ENCODE data around the gene CRISPLD2. TPM values are rescaled to one million over a fixed set of nuclear protein-coding genes. Genes with fewer than 3 reads are reported as not detected.

CRISPLD2 gene
- total RNA-seq, 2 experiments from 2014 or later = 0.47 to 0.99 TPM

DNA sequence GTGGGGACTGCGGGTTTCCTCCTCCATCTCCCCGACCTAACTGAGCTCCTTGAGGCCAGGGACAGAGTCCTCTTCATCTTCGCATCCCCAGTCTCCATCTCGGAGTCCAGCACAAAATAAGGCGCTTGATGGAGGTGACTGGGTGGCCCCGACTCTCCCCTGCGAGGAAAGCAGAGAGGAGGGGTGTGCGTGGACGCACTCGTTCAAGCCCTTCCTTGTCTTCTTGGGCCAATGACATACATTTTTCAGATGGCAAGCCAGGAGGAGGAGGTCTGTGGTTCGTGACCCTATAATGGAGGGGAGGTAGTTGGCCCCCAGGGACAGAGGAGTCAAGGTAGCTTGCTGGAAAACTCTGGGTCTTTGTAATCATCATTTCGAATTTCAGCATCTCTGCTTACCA is 17.2 kb downstream of the CRISPLD2 start:
- Histone ChIP-seq H3K4me2 (ENCODE audit: low read length) (no peak overlapping the region), H4K20me1 (ENCODE audit: insufficient read depth, low read length) (no peaks in the 10 kb centered on the region), H3K4me3 (ENCODE audit: low read depth, low read length, poor library complexity, severe bottlenecking) (no peak overlapping the region), H3K4me1 (ENCODE audit: insufficient read depth, low read length, poor library complexity, severe bottlenecking) (no peaks in the 10 kb centered on the region), H3K9me3 (ENCODE audit: low read length) (no peaks in the 10 kb centered on the region), H3K36me3 (ENCODE audit: insufficient read depth, low read length) (no peaks in the 10 kb centered on the region), H3K9me2 (ENCODE audit: insufficient read depth, low read length) (no peaks in the 10 kb centered on the region), H2AFZ (ENCODE audit: low read length) (no peak overlapping the region), H3K79me2 (ENCODE audit: insufficient read depth, low read depth, low read length) (no peaks in the 10 kb centered on the region), H3K27ac (ENCODE audit: low read depth, low read length, poor library complexity, severe bottlenecking) (no peak overlapping the region)
- POLR2A ChIA-PET = no interaction called here
- BruUV-seq (replicated peaks) = no TSS peak
- DNase-seq (ENCODE audit: low spot score) = no peak
- CTCF ChIA-PET (ENCODE audit: unreplicated experiment) = no interaction called here
- TF ChIP-seq, protein P1, sequence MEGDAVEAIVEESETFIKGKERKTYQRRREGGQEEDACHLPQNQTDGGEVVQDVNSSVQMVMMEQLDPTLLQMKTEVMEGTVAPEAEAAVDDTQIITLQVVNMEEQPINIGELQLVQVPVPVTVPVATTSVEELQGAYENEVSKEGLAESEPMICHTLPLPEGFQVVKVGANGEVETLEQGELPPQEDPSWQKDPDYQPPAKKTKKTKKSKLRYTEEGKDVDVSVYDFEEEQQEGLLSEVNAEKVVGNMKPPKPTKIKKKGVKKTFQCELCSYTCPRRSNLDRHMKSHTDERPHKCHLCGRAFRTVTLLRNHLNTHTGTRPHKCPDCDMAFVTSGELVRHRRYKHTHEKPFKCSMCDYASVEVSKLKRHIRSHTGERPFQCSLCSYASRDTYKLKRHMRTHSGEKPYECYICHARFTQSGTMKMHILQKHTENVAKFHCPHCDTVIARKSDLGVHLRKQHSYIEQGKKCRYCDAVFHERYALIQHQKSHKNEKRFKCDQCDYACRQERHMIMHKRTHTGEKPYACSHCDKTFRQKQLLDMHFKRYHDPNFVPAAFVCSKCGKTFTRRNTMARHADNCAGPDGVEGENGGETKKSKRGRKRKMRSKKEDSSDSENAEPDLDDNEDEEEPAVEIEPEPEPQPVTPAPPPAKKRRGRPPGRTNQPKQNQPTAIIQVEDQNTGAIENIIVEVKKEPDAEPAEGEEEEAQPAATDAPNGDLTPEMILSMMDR (conservative IDR thresholded peaks at IDR 0.05; ENCODE audit: low read length) = no peak
- no peak for TF ChIP-seq EZH2phosphoT487 (IDR thresholded peaks at IDR 0.05; ENCODE audit: borderline replicate concordance, low read depth, low read length)
- intact Hi-C loops (cut with micrococcal nuclease; ENCODE audit: unreplicated experiment) = no loop called here

DNA sequence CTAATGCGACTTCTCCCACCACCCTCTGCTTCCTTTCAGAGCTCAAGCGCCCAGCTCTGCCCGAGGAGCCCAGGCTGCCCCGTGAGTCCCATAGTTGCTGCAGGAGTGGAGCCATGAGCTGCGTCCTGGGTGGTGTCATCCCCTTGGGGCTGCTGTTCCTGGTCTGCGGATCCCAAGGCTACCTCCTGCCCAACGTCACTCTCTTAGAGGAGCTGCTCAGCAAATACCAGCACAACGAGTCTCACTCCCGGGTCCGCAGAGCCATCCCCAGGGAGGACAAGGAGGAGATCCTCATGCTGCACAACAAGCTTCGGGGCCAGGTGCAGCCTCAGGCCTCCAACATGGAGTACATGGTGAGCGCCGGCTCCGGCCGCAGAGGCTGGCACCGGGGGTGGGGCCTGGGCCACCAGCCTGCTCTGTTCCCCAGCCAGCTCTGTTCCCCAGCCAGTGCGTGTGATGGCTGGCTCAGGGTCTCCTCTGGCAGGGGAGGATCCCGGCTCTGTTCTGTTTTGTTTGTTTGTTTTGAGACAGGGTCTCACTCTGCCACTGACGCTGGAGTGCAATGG is 18.7 kb downstream of the CRISPLD2 start:
- no peaks in the 10 kb centered on the region for H3K9me3 ChIP-seq (ENCODE audit: low read length)
- ChIA-PET POLR2A (interaction anchor here (1.2 kb wide), 1 partner anchor 9 kb away, joined by 3 read pairs; no protein-coding TSS in a partner anchor), CTCF (ENCODE audit: unreplicated experiment) (interaction anchor here (0.6 kb wide), 2 partner anchors 9 to 747 kb away, joined by 4 read pairs; no protein-coding TSS in a partner anchor)
- no peak overlapping the region for H2AFZ ChIP-seq (ENCODE audit: low read length)
- TF ChIP-seq EZH2phosphoT487 (IDR thresholded peaks at IDR 0.05; ENCODE audit: borderline replicate concordance, low read depth, low read length) = no peak
- TF ChIP-seq, protein P1 (conservative IDR thresholded peaks at IDR 0.05; ENCODE audit: low read length) = no peak
- intact Hi-C loops (cut with micrococcal nuclease; ENCODE audit: unreplicated experiment) = no loop called here
- no peaks in the 10 kb centered on the region for H4K20me1 ChIP-seq (ENCODE audit: insufficient read depth, low read length)
- no peaks in the 10 kb centered on the region for H3K79me2 ChIP-seq (ENCODE audit: insufficient read depth, low read depth, low read length)
- no TSS peak for BruUV-seq (replicated peaks)
- no peak overlapping the region for H3K27ac ChIP-seq (ENCODE audit: low read depth, low read length, poor library complexity, severe bottlenecking)
- no peaks in the 10 kb centered on the region for H3K36me3 ChIP-seq (ENCODE audit: insufficient read depth, low read length)
- no peak for DNase-seq (ENCODE audit: low spot score)
- H3K4me2 ChIP-seq (ENCODE audit: low read length) = no peak overlapping the region
- no peaks in the 10 kb centered on the region for H3K4me1 ChIP-seq (ENCODE audit: insufficient read depth, low read length, poor library complexity, severe bottlenecking)
- H3K9me2 ChIP-seq (ENCODE audit: insufficient read depth, low read length) = no peaks in the 10 kb centered on the region
- no peak overlapping the region for H3K4me3 ChIP-seq (ENCODE audit: low read depth, low read length, poor library complexity, severe bottlenecking)

DNA sequence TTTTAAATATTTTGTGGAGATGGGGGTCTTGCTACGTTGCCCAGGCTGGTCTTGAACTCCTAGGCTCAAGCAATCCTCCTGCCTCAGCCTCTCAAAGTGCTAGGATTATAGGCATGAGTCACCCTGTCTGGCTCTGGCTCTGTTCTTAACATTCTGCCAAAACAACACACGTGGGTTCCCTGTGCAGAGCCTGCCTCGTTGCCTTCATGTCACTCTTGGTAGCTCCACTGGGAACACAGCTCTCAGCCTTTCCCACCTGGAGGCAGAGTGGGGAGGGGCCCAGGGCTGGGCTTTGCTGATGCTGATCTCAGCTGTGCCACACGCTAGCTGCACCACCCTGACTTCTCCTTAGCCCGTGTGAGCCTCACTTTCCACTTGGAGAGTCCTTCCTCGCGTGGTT is 19.3 kb downstream of the CRISPLD2 start:
- H3K4me2 ChIP-seq (ENCODE audit: low read length) = no peak overlapping the region
- no peaks in the 10 kb centered on the region for H3K9me2 ChIP-seq (ENCODE audit: insufficient read depth, low read length)
- ChIA-PET POLR2A (interaction anchor here (1.2 kb wide), 1 partner anchor 9 kb away, joined by 3 read pairs; no protein-coding TSS in a partner anchor), CTCF (ENCODE audit: unreplicated experiment) (interaction anchor here (1.7 kb wide), 1 partner anchor 13 kb away, joined by 5 read pairs; no protein-coding TSS in a partner anchor)
- H2AFZ ChIP-seq (ENCODE audit: low read length) = no peak overlapping the region
- intact Hi-C loops (cut with micrococcal nuclease; ENCODE audit: unreplicated experiment) = no loop called here
- no peaks in the 10 kb centered on the region for H3K4me1 ChIP-seq (ENCODE audit: insufficient read depth, low read length, poor library complexity, severe bottlenecking)
- DNase-seq (ENCODE audit: low spot score) = no peak
- H4K20me1 ChIP-seq (ENCODE audit: insufficient read depth, low read length) = no peaks in the 10 kb centered on the region
- H3K79me2 ChIP-seq (ENCODE audit: insufficient read depth, low read depth, low read length) = no peaks in the 10 kb centered on the region
- no TSS peak for BruUV-seq (replicated peaks)
- H3K36me3 ChIP-seq (ENCODE audit: insufficient read depth, low read length) = no peaks in the 10 kb centered on the region
- TF ChIP-seq, protein P1 (conservative IDR thresholded peaks at IDR 0.05; ENCODE audit: low read length) = no peak
- no peak overlapping the region for H3K4me3 ChIP-seq (ENCODE audit: low read depth, low read length, poor library complexity, severe bottlenecking)
- no peak overlapping the region for H3K27ac ChIP-seq (ENCODE audit: low read depth, low read length, poor library complexity, severe bottlenecking)
- no peaks in the 10 kb centered on the region for H3K9me3 ChIP-seq (ENCODE audit: low read length)

Data from OCI-LY7 (cell line).